CMK (cell line): ENCODE data around the gene SLC2A5.

Experiments
- DNase-seq: peaks from one replicate; pipeline ENCODE4 v3.0.0-alpha.2; 2010; ENCODE audit warnings: low read depth

The SLC2A5 gene

DNA sequence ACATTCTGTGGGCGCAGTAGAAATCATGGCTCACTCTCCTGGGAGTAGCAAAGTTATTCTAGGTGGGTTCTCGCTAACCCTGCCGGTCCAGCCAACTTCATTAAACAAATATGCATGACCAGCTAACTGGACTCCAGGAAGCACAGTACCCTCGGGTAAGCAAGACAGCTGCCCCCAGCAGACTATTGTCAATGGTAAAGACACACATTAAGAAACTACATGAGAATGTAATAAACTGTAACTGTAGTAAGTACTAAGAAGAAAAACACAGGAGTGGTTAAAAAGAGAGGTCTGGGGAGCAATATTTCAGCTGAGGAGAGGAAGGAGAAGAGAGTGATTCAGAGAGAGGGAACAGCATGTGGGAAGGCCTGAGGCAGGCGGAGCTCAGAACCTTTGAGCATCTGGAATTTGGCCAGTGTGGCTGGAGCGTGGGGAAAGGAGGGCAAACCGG is 7.4 kb downstream of the SLC2A5 start:
- no peak for DNase-seq

DNA sequence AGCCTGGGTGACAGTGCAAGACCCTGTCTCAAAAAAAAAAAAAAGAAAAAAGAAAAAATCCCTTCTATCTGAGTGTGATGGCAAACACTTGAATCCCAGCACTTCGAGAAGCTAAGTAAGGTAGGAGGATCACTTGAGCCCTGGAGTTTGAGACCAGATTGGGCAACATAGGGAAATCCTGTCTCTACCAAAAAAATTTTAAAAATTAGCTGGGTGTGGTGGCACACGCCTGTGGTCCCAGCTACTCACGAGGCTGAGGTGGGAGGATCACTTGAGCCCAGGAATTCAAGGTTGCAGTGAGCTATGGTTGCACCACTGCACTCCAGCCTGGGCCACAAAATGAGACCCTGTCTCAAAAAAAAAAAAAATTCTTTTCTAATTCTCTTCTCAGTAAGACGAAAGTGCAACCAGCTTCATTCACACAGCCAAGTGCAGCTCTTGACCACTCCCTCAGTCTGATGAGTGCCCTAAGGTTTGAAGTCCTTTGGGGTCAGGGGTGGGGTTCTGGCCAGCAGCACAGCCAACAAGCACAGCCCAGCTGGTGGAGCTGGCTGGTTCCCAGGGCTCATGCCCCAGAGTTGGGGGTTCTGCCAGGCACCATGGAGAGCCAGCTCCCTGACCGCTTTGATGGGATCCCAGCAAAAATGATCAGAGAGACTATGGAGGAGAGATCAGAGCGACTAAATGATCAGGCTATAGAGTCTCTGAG is 8.0 kb downstream of the SLC2A5 start:
- DNase-seq, result no peak

DNA sequence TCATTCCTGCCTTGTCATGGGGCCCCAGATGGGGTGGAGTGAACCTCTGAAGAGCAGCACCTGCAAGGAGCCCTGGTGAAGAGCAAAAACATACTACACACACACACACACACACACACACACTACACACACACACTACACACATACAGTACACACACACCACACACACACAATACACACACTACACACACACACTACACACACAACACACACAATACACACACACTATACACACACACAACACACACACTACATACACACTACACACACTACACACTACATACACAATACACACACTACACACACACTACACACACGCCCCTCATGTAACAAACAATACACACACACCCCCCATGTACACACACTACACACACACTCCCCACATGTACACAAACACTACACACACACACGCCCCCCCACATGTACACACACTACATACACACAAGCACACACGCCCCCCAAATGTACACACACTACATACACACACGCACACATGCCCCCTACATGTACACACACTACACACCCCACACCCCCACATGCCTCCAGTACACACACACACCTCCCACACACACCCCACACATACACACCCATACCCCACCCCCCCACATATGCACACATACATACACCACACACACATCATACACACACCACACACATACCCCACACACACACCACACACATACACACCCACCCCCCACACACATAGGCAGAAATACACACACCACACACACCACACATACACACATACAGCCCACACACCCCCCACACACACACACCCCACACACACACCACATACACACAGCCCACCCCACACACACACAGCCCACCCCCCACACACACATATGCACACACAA is 9.3 kb downstream of the SLC2A5 start:
- DNase-seq, result no peak

DNA sequence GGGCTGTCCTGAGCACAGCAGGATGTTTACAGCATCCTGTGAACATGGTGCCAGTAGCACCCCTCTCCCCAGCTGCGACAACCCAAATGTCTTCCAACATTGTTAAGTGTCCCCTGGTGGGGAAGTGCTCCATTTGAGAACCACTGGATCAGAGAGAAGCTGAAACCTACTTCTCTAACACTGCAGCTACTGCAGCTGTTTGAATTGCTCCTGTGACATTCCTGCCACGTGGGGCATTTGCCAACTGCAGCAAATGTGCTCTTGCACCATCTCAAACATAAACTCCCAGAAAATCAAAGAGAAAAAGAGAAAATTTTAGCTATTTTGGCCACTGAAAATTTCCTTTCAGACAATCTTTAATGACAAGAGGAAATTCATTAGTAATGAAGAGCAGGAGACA is 11.0 kb downstream of the SLC2A5 start:
- DNase-seq, result no peak

DNA sequence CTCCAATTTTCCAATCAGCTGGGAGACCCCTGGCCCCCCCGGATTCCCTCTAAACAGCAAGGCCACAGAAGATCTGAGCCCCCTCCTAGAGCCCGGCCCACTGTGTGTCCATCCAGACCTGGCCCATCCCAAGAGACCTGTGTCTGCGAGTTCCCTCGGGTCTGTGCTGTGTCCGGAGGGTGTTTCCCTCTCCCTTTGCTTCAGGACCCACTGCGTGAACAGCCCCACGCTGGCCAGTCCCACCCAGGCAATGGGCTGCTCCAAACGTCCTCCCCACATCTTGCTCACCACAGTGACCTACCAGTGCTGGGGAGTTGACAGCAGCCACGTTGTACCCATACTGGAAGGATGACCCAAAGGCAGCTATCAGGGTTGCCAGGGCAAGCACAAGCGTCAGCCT is 11.6 kb downstream of the SLC2A5 start:
- no peak for DNase-seq

DNA sequence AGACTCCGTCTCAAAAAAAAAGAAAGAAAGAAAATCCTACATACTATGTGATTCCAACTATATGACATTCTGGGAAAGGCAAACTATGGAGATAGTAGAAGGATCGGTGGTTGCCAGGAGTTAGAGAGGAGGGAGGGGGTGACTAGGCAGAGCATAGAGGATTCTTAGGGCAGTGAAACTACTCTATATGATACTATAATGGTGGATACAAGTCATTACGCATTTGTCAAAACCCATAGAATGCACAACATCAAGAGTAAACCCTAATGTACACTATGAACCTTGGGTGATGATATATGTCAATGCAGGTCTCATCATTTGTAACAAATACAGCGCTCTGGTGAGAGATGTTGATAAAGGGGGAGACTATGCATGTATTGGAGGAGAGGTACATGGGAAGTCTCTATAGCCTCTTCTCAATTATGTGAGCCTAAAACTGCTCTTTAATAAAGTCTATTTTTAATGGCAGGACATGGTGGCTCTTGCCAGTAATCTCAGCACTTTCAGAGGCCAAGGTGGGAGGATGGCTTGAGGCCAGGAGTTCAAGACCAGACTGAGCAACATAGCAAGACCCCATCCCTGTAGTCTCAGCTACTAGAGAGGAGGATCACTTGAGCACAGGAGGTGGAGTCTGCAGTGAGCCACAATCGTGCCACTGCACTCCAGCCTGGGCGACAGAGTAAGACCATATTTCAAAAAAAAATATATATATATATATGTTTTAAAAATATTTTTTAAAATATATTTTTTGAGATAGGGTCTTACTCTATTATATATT is 17.0 kb downstream of the SLC2A5 start:
- DNase-seq, result no peak

DNA sequence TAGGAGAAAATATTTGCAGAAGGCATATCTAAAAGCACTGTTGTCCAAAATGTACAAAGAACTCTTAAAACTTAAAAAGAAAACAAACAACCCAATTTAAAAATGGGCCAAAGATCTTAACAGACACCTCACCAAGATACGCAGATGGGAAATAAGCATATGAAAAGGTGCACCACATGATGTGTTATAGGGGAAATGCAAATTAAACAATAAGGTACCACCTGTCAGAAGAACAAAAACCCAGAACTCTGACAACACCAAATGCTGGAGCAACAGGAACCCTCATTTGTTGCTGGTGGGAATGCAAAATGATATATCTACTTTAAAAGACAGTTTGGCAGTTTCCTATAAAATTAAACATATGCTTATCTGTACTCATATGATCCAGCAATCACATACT is 18.1 kb downstream of the SLC2A5 start:
- DNase-seq, result no peak

DNA sequence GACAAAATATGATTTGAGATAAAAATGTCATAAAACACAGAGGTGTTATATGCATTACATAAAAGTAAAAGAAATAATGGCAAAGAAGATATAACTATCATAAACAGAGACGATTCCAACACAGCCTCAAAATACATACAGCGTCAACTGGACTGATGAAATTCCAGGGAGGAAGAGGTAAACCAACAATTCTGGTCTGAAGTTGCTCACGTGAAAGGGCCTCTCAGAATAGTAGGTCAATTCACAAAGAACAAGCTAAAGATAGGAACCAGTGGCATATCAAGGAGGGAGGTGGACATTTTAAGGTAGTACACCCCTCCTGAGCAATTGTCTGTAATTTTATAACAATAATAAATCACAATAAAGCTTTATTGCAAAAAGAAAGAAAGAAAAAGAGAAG is 18.6 kb downstream of the SLC2A5 start:
- DNase-seq, result no peak

DNA sequence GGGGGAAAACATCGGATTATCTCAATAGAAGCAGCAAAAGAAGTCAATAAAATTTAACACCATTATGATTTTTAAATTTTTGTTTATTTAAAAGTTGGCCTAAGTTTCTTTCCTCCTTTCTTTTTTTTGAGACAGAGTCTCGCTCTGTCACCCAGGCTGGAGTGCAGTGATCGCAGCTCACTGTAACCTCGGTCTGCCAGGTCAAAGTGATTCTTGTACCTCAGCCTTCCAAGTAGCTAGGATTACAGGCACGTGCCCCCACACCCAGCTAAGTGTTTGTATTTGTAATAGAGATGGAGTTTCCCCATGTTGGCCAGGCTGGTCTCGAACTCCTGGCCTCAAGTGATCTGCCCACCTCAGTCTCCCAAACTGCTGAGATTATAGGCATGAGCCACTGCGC is 20.9 kb downstream of the SLC2A5 start:
- DNase-seq, result no peak

DNA sequence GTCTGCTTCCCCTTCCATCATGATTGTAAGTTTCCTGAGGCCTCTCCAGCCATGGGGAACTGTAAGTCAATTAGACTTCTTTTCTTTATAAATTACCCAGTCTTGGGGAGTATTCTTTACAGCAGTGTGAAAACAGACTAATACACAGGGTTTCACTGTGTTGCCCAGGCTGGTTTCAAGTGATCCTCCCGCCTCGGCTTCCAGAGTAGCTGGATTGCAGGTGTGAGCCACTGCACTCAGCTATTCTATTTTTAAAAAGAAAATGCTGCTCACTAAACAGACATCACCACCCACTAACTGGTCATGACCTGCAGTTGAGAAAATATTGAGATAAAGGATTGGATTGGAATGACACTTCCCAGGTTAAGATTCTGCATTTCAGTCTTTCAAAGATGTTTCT is 22.4 kb downstream of the SLC2A5 start:
- DNase-seq, result no peak

DNA sequence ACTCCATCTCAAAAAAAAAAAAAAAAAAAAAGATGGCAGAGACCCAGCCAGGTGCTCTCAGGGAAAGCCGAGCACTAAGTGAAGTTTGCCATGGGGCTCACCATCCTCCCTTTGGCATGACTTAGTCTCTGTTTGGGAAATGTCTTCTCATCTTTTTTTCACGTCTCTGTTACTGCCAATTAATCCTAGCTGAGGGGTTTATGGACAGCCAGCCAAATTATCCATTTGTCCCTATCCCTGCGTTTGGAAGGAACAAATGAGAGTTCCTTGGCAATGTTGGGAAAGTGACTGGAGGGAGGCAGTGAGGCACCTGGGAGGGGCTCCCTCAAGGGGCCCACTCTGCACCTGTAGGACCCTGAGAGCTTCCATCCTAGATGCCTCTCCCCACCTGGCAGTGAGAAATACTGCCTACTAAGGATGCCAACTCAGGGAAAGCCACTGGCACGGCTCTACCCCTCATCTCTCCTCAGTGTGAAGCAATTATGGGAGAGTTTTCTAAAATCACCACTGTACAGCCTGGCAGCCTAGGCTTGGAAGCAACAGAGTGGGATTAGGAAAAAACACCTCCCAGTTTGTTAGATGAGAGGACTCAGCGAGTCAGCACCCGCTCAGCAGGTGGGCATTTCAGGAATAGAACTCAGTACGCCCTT is 23.4 kb downstream of the SLC2A5 start:
- DNase-seq, result no peak

DNA sequence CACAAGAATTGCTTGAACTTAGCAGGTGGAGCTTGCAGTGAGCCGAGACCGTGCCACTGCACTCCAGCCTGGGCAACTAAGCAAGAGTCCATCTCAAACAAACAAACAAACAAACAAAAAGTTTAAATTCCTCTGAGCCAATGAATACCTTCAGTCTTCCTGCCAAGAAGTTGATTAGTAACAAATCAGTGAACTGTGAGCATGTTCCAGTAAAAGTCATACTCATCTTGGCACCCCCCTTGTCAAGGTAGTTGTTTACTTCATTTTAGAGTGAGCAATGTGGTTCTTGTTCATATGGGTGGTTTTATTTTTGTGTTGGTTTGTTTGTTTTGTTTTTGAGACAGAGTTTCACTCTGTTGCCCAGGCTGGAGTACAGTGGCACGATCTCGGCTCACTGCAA is 25.2 kb downstream of the SLC2A5 start:
- DNase-seq, result no peak

DNA sequence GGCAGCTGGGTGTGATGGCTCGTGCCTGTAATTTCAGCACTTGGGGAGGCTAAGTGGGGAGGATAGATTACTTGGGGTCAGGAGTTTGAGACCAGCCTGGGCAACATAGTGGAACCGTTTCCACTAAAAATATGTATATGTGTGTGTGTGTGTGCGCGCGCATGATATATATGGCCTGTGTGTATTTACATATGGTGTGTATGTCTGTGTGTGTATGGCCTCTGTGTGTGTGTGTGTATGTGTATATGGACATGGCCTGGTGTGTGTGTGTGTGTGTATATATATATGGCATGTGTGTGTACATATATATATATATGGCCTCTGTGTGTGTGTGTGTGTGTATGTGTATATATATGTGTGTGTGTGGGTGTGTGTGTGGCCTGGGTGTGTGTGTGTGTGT is 27.2 kb downstream of the SLC2A5 start:
- DNase-seq, result no peak

DNA sequence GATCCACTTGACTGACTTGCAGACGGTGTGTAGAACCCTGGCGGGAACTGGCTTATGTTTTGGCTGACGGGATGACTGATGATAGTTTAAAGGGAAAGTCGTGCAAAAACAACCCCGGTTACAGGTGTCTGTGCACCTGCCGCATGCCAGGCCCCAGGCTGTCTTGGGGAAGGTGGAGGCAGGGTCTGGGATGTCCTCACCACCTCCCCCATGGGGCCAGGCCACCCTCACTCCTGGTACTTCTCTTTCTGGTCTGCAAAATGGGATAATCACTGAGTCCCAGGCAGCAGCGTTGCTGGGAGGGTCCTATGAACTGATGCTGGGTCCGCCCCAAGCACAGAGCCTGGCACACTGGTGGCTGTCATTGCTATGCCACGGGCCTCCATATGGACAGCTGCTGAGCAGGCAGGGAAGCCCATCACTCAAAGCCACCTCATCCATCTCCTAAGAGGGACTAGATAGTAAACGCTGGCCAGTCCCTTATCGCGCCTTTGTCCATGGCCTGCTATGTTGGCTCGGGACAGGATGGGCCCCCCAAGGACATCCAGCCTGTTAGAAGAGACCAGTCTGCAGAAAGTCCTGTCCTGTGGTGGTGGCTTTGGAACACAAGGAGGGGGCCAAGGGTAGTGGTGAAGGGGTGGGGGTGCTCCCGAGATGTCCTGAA is 28.2 kb downstream of the SLC2A5 start:
- no peak for DNase-seq

DNA sequence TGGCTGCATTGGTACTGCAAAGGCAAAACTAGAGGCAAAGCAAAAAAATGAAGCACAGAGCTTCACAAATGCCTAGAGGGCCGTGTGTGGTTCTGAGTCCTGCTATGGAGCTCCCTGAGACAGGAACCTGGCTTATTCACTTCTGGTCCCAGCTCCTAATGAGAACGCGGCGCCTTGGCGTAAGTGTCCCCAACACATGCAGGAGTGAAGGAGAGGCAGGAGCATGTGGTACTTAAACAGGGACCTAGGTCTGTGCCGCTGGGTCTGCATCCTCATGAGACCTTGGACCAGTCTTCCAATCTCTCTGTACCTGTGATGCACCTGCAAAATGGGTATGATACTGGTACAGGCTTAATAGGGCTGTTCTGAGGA is 28.8 kb downstream of the SLC2A5 start:
- no peak for DNase-seq

DNA sequence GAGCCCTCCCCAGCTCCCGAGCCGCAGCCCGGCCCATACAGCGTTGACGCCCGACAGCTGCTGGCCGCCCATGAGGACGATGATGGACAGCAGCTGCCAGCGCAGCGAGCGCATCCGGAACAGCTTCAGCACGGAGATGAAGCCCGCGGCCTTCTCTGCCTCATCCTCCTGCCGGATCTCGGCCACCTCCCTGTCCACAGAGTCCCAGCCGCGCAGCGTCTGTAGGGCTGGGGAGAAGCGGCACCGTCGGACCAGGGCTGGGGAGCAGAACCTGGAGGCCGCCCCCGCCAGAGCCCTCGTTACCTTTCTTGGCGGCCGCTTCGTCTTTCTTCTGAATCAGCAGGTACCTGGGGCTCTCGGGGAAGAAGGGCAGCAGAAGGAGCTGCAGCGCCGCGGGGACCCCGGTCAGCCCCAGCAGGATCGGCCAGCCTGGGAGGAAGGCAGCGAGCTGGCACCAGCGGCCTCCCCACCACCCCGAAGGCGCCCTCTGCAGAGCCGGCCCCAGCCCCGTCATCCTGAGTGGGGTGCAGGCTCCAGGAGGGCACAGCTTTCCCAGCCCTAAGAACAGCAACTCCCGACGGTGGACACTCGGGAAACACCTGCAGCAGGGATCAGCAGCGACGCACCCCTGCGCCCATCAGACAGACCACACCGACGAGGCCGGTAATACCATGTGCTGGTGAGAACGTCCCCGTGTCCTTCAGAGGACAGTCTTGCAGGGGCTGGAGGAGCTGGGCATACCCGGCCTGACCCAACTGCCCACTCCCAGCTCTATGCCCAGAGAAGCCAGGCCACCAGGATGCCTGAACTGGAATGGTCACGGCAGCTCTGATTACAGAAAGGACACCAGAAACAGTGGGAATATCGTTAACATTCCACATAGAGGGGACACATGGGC is 29.4 kb downstream of the SLC2A5 start:
- DNase-seq, result no peak

DNA sequence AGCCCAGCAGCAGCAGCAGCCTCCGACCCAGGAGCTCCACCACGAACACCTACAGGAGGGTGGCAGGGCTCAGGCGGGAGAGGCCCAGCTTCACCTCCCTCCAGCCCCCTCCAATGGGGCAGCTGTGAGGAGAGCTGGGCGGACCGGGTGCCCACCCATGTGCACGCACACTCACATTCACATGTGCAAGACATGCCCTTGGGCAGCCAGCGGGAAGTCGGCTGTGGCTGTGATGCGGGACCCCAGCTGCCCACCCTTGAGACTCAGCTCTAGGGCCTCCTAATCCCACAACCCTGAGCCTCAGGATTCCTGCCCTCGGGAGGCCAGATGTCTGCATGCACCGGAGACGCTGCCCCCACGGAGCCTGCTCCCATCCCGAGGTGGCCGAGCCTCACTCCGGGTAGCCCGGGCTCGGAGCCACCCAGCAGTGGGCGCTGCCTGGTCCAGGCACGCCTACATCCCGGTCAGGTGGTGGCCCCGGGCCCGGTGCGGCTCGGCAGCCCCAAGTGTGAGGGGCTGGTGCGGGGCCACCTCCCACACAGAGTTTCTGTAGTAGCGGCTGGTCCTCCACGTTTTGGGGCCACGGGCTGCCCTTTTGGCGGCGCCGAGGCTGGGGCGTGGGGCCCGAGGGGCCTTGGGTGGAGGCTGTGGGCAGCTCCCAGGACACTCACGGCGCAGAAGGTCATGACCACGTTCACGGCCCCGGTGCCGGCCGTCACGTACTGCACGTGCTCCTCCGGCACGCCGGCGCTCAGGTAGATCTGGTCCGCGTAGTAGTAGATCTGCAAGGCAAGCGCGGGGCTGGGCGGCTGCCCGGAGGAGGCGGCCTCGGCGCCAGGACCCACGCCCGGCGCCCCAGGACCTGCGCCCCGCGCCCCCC is 30.3 kb downstream of the SLC2A5 start:
- no peak for DNase-seq

DNA sequence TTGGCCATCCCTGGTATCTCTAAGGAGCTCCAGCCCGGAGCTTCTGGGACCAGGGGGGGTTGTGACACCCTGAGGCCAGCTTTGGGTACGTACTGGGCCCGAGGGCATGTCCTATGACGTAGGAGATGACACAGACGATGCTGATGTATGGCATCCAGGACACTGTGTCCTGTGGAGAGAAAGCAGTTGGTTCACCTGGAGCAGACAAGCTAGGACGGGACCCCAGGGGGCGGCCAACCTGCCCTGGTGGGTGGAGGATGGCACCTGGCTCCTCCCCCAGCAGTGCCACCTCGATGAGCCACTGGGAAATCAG is 31.1 kb downstream of the SLC2A5 start:
- no peak for DNase-seq

DNA sequence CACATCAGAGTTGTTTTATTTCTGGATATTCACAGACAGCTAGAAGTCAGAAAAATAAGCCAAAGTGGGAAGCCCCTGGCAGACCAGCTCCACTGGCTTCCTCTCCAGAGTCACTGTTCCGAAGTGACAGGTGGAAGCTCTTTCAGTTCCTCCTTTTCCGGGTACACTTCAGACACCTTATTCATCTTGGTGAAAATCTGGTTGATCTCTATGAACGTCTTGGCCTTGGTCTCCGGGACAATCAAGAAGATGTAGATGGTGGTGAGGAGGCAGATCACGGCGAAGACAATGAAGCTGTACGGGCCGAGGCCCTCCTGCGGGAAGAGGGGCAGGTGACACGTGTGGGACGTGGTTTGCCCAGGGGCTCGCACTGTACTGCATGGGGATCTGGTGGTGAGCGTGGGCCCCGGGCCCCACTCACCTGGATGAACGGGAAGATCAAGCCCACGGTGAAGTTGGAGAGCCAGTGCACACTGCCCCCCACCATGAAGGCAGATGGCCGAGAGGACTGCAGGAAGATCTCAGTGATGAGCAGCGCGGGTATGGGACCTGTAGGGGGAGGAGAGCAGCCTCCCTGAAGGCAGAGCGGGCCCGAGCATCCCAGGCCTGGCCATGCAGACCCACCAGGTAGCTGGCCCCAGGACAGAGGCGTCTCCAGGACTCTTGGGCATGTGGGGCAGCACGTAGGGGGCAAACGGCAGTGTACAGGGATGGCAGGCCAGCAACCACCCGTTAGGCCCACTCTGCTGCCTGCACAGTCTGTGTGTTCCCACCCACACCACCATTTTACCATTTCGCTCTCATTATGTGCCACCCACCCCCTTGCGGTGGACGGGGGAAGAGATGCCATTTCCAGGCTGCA is 31.7 kb downstream of the SLC2A5 start:
- no peak for DNase-seq
